ENCODE data around the gene CXCL16. TPM values are rescaled to one million over a fixed set of nuclear protein-coding genes. Genes with fewer than 3 reads are reported as not detected.
A peak's percentile ranks its signal among the peaks of the same experiment; 100 is the strongest.

Gene CXCL16
- total RNA-seq, 1 experiment from 2014 or later: 4.5 TPM

DNA sequence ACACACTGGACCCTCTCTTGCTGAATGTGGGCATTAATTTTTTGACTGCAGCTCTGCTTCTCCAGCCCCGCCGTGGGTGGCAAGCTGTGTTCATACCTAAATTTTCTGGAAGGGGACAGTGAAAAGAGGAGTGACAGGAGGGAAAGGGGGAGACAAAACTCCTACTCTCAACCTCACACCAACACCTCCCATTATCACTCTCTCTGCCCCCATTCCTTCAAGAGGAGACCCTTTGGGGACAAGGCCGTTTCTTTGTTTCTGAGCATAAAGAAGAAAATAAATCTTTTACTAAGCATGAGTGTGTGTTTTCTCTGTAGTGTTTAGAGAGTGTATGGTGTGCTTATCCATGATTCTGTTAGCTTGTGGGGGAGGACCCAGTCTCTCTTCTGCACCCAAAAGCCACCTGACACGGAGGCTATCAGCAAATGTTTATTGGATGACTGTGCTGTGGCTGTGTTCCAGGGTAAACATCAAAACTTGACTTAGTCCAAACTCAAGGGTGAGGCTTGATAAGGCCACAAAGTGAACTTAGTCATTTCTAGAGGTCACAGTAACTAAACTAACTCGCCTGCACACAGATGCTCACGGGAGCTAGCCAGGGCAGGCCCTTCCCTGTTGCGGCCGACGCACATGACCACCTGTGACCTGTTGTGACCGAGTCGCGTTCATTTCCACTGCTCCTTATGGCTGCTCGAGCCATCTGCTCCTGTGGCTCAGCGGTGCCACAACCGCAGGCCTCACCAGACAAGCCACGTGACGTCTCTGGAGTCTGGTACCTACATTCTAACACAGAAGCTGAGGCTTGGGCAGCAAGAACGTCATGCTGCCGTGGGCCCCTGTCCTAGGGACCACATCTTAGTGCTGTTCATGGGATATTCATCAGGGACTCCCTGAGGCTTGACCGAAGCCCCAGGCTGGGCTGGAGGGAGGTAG lies 18.3 kb downstream of the CXCL16 start:
- Histone ChIP-seq H3K23me2 (ENCODE audit: insufficient read length, low read depth, low read length, poor library complexity, severe bottlenecking) (no peaks in the 10 kb centered on the region), H2BK5ac (ENCODE audit: insufficient read length, low read length) (no peak overlapping the region), H2AFZ (ENCODE audit: low read length) (no peak overlapping the region), H3K9ac (ENCODE audit: extremely low read depth, insufficient read length, low read length) (no peak overlapping the region), H3K9me3 (ENCODE audit: control insufficient read depth, low read depth, low read length) (no peaks in the 10 kb centered on the region), H3K27ac (ENCODE audit: insufficient read length, low read depth, low read length) (no peak overlapping the region), H2BK20ac (ENCODE audit: low read depth, low read length, poor library complexity, severe bottlenecking) (no peak overlapping the region), H3K27me3 (ENCODE audit: insufficient read depth, low read length) (no peaks in the 10 kb centered on the region), H3K18ac (ENCODE audit: insufficient read length, low read depth, low read length) (no peak overlapping the region), H3T11ph (ENCODE audit: low read length) (no peak overlapping the region), H2AK5ac (ENCODE audit: insufficient read length, low read length) (no peak overlapping the region), H2BK12ac (ENCODE audit: insufficient read length, low read depth, low read length) (no peak overlapping the region), H3K23ac (ENCODE audit: insufficient read length, low read depth, low read length) (no peak overlapping the region), H4K20me1 (ENCODE audit: control insufficient read depth, insufficient read depth, insufficient read length) (no peaks in the 10 kb centered on the region), H3K79me1 (ENCODE audit: insufficient read depth, low read depth, low read length, poor library complexity, severe bottlenecking) (no peaks in the 10 kb centered on the region), H3K79me2 (ENCODE audit: insufficient read depth, low read length) (no peaks in the 10 kb centered on the region), H2BK120ac (ENCODE audit: low read depth, low read length, poor library complexity, severe bottlenecking) (no peak overlapping the region), H3K56ac (ENCODE audit: insufficient read length, low read depth, low read length) (no peak overlapping the region), H4K8ac (replicated peaks; ENCODE audit: insufficient read length, low read depth, low read length) (no peak overlapping the region), H3K4ac (ENCODE audit: low read depth, low read length) (no peak overlapping the region), H2BK15ac (ENCODE audit: low read depth, low read length) (no peak overlapping the region), H3K14ac (ENCODE audit: insufficient read depth, low read length) (no peak overlapping the region), H4K5ac (ENCODE audit: insufficient read length, low read depth, low read length) (no peak overlapping the region), H3K4me2 (ENCODE audit: insufficient read depth, insufficient read length, low read length) (no peak overlapping the region), H4K91ac (ENCODE audit: insufficient read length, low read depth, low read length) (no peak overlapping the region), H3K4me1 (ENCODE audit: insufficient read depth, low read length) (no peaks in the 10 kb centered on the region)
- no peak for DNase-seq
- Mint-ChIP-seq H3K36me3 (ENCODE audit: insufficient read depth in 1 of 3, low read depth in 3 of 3) (peaks cover 7 to 47% (median 43%) of the 10 kb centered on the region in 3 experiments; a peak in 6 of 7 replicates), H3K9me3 (no peaks in the 10 kb centered on the region; a peak in 1 of 5 replicates), H3K4me1 (no peaks in the 10 kb centered on the region; a peak in 1 of 4 replicates), H3K4me3 (no peak overlapping the region), H3K27ac (peak overlapping the region in 1 of 3 experiments; percentile 57; a peak in 1 of 7 replicates), H3K27me3 (ENCODE audit: low read depth) (peaks cover 6% of the 10 kb centered on the region; the same call in 1 of the 2 replicates)
- TF ChIP-seq, protein P1, sequence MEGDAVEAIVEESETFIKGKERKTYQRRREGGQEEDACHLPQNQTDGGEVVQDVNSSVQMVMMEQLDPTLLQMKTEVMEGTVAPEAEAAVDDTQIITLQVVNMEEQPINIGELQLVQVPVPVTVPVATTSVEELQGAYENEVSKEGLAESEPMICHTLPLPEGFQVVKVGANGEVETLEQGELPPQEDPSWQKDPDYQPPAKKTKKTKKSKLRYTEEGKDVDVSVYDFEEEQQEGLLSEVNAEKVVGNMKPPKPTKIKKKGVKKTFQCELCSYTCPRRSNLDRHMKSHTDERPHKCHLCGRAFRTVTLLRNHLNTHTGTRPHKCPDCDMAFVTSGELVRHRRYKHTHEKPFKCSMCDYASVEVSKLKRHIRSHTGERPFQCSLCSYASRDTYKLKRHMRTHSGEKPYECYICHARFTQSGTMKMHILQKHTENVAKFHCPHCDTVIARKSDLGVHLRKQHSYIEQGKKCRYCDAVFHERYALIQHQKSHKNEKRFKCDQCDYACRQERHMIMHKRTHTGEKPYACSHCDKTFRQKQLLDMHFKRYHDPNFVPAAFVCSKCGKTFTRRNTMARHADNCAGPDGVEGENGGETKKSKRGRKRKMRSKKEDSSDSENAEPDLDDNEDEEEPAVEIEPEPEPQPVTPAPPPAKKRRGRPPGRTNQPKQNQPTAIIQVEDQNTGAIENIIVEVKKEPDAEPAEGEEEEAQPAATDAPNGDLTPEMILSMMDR (conservative IDR thresholded peaks at IDR 0.05): no peak
- WGBS (ENCODE audit: extremely low coverage, insufficient read length, low lambda C conversion rate): no CpG with 5 or more reads among the region's 20 CpGs

Measured in H9 (cell line).